HG02798 (cell line): Measurements from ENCODE around the gene ECE1.
"Not testable (repeated sequence)": the region's sequence is repeated elsewhere in the genome, so short reads cannot be mapped to it uniquely, and the experiment has no call there.

Source experiments
- ATAC-seq: cut with Tn5 transposase; IDR thresholded peaks from one replicate; pipeline ENCODE4 v1.9.1; 2021; ENCODE audit warnings: mild to moderate bottlenecking; ENCODE audit not compliant: unreplicated experiment, poor library complexity

Gene ECE1

DNA sequence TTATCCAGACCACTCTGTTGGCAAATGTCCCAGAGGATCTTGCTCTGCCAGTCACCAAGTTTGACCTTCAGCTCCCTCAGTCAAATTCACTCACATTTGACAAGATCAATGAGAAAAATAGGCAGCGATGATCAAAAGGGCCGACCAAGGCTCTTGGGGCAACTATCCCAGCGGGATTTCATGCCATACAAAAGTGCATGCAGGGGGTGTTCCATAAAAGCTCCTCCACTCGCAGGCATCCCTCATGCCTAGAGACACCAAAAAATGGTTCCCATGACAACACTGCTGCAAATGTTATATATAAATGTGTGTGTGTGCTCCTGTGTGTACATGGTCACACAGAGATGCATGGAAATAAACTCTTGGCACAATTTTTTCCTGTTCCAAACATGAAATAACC lies 97.4 kb downstream of the ECE1 start:
- ATAC-seq = no peak

GRCh38 chr1:21192284-21192683 lies 98.0 kb downstream of the ECE1 start:
- ATAC-seq = no peak

- not testable (repeated sequence) for ATAC-seq
Observed at GRCh38 chr1:21190771-21191170, 99.5 kb downstream of the ECE1 start.

GRCh38 chr1:21189906-21190500 lies 100.3 kb downstream of the ECE1 start:
- no peak for ATAC-seq

DNA sequence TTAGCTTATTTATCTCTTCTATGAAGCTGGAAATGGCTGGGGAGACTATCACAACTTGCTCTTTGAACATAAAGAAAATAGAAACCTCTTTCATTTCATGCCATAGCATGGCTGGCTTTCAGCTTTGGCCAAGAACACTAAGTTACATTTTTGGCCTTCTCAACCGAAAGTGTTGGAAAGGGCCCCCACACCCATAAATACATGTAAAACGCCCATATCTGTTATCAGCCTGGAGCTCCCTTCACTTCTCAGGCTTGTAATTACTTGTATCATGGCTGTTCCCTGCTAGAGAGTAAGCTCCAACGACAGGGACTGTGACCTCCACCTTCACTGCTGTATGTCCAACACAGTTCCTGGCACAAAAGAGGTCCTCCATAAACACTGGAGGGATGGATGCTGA lies 100.8 kb downstream of the ECE1 start:
- no peak for ATAC-seq

DNA sequence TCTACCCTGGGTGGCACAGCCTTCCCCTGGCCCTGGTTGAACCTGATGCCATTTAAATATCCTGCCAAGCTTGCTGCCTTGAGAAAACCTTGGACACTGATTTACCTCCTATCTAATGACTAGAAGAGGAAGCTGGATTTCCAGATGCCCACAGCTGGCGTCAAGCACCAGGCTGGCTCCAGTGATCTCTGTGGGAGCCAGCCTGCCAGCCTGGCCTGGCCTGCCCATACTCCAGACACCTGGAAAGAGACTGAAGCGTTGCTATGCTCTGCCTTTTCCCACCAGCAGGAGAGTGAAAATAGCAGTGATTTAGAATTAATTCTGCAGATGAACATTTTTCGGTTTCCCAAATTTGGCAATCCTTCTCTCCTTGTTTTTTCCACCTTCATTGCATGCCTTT lies 102.0 kb downstream of the ECE1 start:
- ATAC-seq = no peak

- no peak for ATAC-seq
Observed at GRCh38 chr1:21185221-21185731, 105.0 kb downstream of the ECE1 start.

DNA sequence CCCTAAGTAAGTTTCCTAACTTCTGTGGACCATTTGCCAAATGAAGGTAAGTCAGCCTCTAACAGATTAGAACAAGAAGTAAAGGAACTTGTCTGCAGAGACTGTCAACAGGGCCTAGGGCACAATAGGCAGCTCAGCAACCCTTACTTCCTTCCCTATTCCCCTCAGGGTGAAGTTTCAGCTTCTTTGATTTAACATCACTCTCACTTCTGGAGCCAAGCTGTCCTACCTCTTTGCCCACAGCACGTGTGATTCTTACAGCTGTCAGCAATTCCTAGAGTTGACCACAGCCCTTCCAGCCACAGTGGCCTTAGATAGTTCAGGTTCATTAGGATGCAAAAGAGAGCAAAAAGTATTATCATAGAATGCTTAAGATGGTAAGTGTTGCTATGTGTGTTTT lies 106.0 kb downstream of the ECE1 start:
- no peak for ATAC-seq

DNA sequence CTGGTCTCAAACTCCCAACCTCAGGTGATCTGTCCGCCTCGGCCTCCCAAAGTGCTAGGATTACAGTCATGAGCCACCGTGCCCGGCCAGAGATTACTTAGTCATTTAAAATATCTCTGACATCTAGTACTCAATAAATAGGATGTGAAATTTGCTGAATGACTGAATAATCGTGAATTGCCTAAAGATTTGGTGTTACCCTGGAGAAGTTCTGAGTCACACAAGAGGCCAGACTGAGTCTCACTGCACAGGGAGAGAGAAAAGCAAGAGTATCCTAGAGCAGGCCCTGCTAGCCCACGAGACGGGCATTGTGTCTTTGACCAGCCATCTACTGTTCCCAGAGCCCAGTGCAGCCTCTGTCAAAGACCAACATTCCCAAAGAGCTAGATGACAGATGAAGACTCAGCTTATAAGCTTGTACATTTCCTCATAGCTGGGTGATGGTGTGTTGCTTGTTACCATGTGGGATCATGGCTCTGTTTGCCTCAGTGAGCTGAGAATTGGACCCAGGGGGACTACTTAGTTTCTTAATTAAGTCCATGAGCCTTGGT lies 108.0 kb downstream of the ECE1 start:
- ATAC-seq = no peak

GRCh38 chr1:21178271-21178670 lies 112.0 kb downstream of the ECE1 start:
- ATAC-seq = not testable (repeated sequence)

DNA sequence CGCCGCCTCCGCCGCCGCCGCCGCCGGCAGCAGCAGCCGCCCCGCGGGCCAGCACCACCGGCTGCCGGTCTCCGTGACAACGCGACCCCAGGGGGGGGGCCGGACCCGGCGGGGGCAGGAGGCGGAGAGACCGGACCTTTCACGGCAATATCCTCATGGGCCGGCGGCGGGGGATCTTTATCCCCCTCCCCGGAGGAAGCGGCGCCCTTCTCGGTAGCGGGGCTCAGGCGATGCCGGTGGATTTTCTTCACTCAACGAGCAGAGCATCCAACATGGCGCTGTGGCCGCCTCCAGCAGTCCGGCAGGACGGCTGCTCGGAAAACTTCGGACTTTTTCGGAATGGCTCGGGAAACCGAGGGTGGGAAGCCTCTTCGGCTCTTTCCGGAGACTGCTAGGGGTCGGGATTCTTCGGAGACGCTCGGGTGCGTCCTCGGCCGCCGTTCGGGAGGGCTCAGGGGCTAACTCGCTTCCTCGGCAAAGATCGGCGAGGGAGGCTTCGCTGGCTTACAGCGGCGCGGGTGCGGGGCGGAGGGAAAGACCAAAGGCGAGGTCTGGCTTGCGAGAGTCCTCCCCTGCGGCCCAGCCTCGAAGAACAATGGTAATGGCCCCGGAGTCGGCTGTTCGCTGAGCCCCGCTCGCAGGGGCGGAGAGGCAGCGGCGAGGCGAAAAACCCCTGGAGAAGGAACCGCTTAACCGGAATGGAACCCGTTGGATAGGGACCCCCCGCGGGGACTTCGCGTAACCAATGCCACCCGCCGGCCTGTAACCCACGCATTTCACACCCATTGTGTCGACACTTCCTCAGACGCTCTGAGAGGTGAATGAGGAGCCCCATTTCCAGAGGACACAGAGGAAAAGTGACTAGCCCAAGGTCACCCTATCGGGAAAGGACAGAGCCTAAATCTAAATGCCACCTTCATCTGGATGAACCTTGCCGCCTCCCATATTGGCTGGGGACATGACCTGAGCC lies 113.4 kb downstream of the ECE1 start, which contains the start of gene EIF4G3:
Gene EIF4G3, minus strand, starts transcription at position 312 of the 970 bp plus-strand sequence. CDS start 174,155 bp downstream, outside the sequence.
- ATAC-seq = peak; percentile 92

GRCh38 chr1:21175670-21176581 lies 114.3 kb downstream of the ECE1 start:
- ATAC-seq = peak; percentile 13

DNA sequence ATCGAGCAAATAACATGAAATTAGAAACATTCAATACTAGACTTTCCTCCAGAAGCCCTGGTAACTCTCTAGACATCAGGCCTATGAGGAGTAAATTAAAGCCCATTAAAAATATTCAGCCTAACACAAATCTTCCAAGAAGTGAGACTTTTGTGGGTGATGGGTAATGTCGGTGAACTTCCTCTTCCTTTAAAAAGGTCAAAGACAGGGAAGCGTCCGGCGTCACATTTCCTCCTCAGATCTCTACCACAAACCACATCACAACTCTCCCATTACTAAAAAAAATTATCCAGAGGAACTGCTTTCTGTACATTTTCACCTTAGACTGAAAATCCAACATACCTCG lies 115.0 kb downstream of the ECE1 start:
- no peak for ATAC-seq

- ATAC-seq = no peak
Observed at GRCh38 chr1:21174654-21175323, 115.5 kb downstream of the ECE1 start.

DNA sequence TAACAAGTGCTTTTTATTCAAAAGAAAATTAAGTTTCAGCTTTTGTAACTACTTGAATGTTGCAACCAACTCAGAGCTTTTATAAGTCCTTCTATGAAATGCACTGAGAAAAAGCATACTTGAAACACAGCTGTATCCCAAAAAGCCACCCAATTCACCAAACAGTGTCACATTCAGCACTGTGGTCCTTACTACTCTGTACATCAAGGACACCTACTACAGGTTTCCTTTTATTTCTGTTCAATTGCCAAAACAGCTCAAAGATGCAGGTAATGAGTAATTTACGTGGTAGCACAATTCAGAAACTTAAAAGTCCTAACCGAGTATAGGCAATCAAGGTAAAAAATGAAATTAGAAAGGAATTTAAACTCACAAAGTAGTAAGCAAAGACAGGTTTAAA lies 116.0 kb downstream of the ECE1 start:
- ATAC-seq = no peak

- ATAC-seq = not testable (repeated sequence)
Observed at GRCh38 chr1:21173096-21173495, 117.2 kb downstream of the ECE1 start.

DNA sequence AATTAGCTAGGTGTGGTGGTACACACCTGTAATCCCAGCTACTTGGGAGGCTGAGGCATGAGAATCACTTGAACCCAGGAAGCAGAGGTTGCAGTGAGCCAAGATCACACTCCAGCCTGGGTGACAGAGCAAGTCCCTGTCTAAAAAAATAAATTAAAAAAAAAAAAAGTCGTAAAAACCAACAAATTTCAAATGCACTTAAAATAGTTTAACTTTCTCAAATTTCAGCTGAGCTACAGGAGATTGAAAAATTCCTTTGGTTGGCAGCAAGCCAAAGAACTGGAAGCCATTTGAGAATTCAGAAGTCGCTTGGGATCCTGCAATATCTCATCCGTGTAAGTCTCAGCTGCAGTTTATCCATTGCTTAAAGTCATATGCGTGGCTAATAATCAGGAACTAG lies 119.4 kb downstream of the ECE1 start:
- ATAC-seq = not testable (repeated sequence)

DNA sequence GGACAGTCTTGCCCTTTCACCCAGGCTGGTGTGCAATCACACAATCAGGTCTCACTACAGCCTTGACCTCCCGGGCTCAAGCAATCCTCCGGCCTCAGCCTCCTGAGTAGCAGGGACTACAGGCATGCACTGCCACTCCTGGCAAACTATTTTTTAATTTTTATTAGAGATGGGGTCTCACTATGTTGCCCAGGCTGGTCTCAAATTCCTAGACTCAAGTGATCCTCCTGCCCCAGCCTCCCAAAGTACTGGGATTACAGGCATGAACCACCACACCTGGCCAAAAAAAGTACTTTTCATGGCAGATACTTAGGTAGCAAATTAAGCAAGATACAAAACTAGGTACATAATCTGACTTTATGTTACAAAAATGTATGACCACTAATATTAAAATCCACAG lies 121.8 kb downstream of the ECE1 start:
- no peak for ATAC-seq
